Panc1 (cell line): Measurements from ENCODE around the gene CLDN11.

ENCODE experiments used
- POLR2AphosphoS5 ChIP-seq: IDR thresholded peaks from 2 replicates; pipeline ENCODE4 v1.6.1; 2012; ENCODE audit warnings: mild to moderate bottlenecking, low read depth, low read length, moderate library complexity
- SIN3A ChIP-seq: IDR thresholded peaks from 2 replicates; pipeline ENCODE4 v1.6.1; 2012; ENCODE audit warnings: low read depth, mild to moderate bottlenecking, low read length, moderate library complexity, borderline replicate concordance; ENCODE audit not compliant: insufficient read depth
- TF ChIP-seq, protein P1 (sequence below): fragments of 450-650 bp; IDR thresholded peaks from 2 replicates; pipeline ENCODE4 v1.5.1; 2017; ENCODE audit warnings: mild to moderate bottlenecking
- TF ChIP-seq, protein P2 (sequence below), 2 experiments: IDR thresholded peaks; 2 replicates each; pipeline ENCODE4 v1.6.1; 2011 to 2012; ENCODE audit warnings: low read depth in 2 of 2, control low read depth in 1 of 2, low read length in 1 of 2, mild to moderate bottlenecking in 1 of 2, moderate library complexity in 1 of 2; ENCODE audit not compliant: insufficient read depth in 1 of 2

DNA sequence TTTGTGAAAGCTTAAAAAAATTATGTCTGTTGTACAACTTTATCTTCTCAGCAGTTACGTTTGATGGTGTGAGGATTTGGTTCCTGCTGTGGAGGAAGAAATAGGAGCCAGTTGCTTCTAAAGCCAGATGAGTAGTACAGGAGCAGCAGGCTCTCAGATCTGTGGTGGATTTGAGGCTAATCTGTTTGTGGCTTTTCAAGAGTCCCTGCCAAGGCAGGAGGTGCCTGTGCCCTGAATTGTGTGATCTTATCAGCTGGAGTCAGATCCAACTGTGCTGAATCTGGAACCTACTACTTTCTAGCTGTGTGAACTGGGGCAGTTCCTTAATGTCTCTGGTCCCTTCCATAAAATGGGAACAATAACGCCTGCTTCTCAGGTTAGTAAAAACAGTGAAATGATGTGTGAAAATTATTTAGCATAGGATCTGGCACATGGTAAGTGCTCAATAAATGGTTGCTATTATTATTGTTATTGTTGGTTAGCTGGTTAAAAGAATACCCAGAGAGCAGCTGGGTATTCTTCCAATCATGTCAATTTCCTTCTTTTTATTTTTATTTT is 7.7 kb downstream of the CLDN11 start:
- TF ChIP-seq, protein P1, sequence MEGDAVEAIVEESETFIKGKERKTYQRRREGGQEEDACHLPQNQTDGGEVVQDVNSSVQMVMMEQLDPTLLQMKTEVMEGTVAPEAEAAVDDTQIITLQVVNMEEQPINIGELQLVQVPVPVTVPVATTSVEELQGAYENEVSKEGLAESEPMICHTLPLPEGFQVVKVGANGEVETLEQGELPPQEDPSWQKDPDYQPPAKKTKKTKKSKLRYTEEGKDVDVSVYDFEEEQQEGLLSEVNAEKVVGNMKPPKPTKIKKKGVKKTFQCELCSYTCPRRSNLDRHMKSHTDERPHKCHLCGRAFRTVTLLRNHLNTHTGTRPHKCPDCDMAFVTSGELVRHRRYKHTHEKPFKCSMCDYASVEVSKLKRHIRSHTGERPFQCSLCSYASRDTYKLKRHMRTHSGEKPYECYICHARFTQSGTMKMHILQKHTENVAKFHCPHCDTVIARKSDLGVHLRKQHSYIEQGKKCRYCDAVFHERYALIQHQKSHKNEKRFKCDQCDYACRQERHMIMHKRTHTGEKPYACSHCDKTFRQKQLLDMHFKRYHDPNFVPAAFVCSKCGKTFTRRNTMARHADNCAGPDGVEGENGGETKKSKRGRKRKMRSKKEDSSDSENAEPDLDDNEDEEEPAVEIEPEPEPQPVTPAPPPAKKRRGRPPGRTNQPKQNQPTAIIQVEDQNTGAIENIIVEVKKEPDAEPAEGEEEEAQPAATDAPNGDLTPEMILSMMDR = no peak
- TF ChIP-seq SIN3A (no peak), POLR2AphosphoS5 (no peak)
- TF ChIP-seq, protein P2, sequence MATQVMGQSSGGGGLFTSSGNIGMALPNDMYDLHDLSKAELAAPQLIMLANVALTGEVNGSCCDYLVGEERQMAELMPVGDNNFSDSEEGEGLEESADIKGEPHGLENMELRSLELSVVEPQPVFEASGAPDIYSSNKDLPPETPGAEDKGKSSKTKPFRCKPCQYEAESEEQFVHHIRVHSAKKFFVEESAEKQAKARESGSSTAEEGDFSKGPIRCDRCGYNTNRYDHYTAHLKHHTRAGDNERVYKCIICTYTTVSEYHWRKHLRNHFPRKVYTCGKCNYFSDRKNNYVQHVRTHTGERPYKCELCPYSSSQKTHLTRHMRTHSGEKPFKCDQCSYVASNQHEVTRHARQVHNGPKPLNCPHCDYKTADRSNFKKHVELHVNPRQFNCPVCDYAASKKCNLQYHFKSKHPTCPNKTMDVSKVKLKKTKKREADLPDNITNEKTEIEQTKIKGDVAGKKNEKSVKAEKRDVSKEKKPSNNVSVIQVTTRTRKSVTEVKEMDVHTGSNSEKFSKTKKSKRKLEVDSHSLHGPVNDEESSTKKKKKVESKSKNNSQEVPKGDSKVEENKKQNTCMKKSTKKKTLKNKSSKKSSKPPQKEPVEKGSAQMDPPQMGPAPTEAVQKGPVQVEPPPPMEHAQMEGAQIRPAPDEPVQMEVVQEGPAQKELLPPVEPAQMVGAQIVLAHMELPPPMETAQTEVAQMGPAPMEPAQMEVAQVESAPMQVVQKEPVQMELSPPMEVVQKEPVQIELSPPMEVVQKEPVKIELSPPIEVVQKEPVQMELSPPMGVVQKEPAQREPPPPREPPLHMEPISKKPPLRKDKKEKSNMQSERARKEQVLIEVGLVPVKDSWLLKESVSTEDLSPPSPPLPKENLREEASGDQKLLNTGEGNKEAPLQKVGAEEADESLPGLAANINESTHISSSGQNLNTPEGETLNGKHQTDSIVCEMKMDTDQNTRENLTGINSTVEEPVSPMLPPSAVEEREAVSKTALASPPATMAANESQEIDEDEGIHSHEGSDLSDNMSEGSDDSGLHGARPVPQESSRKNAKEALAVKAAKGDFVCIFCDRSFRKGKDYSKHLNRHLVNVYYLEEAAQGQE (IDR thresholded peaks at IDR 0.05; ENCODE audit: insufficient read depth in 1 of 2, low read depth in 2 of 2, low read length in 1 of 2) = no peak
